Cardiac muscle cell (in vitro differentiated cells and primary cell): ENCODE data around the gene HGF. TPM values are rescaled to one million over a fixed set of nuclear protein-coding genes. Genes with fewer than 3 reads are reported as not detected.

Experiments used
- DNase-seq, 2 donors: peaks; one replicate each; pipeline versions ENCODE4 v3.0.0 to v3.0.0-alpha.2; 2010 to 2017; ENCODE audit warnings: low read depth in 1 of 2, low spot score in 1 of 2
- H3K27ac ChIP-seq: fragments of 200-600 bp; sonication (generic); 2 replicates; pipeline ENCODE4 v1.5.1; 2016
- H3K27me3 ChIP-seq: fragments of 200-600 bp; sonication (generic); 2 replicates; pipeline ENCODE4 v1.6.0; 2016; ENCODE audit warnings: control low read depth
- H3K36me3 ChIP-seq: fragments of 200-600 bp; sonication (generic); 2 replicates; pipeline ENCODE4 v1.5.1; 2016; ENCODE audit warnings: control low read depth
- H3K4me1 ChIP-seq: fragments of 200-600 bp; sonication (generic); 2 replicates; pipeline ENCODE4 v1.8.1; 2017; ENCODE audit warnings: low read depth, mild to moderate bottlenecking, mixed run types
- H3K4me3 ChIP-seq: fragments of 200-600 bp; sonication (generic); 2 replicates; pipeline ENCODE4 v1.5.1; 2016; ENCODE audit warnings: mild to moderate bottlenecking
- H3K9me3 ChIP-seq: fragments of 200-600 bp; sonication (generic); 2 replicates; pipeline ENCODE4 v1.5.1; 2017; ENCODE audit warnings: low read depth, mild to moderate bottlenecking, control low read depth
- polyA plus RNA-seq: library from polyadenylated mRNA; unstranded; fragments of >200 nt; fragmentation: Nextera tagmentation; extraction: Ambion mirVana; gene quantifications from 2 replicates; pipeline ENCODE4 v1.2.1, GENCODE V29; 2016
- total RNA-seq: library from RNA; depleted of rRNA; stranded (reverse); fragments of >200 nt; gene quantifications from 2 replicates; pipeline ENCODE4 v1.2.3, GENCODE V29; 2016
- TF ChIP-seq, protein P1 (sequence below): IDR thresholded peaks from 2 replicates; pipeline ENCODE4 v1.5.1; 2012; ENCODE audit warnings: low read depth, mild to moderate bottlenecking, low read length

HGF gene
- total and polyA plus RNA-seq, 2 experiments from 2014 or later = 0.04 to 0.66 TPM

- Histone ChIP-seq H3K9me3 (no peaks in the 10 kb centered on the region), H3K4me3 (no peak overlapping the region), H3K27ac (no peak overlapping the region), H3K27me3 (no peaks in the 10 kb centered on the region), H3K36me3 (no peaks in the 10 kb centered on the region), H3K4me1 (peaks cover 6% of the 10 kb centered on the region)
- TF ChIP-seq, protein P1, sequence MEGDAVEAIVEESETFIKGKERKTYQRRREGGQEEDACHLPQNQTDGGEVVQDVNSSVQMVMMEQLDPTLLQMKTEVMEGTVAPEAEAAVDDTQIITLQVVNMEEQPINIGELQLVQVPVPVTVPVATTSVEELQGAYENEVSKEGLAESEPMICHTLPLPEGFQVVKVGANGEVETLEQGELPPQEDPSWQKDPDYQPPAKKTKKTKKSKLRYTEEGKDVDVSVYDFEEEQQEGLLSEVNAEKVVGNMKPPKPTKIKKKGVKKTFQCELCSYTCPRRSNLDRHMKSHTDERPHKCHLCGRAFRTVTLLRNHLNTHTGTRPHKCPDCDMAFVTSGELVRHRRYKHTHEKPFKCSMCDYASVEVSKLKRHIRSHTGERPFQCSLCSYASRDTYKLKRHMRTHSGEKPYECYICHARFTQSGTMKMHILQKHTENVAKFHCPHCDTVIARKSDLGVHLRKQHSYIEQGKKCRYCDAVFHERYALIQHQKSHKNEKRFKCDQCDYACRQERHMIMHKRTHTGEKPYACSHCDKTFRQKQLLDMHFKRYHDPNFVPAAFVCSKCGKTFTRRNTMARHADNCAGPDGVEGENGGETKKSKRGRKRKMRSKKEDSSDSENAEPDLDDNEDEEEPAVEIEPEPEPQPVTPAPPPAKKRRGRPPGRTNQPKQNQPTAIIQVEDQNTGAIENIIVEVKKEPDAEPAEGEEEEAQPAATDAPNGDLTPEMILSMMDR = no peak
- no peak for DNase-seq
Observed at GRCh38 chr7:81790120-81790500, 20.3 kb upstream of the HGF start.

DNA sequence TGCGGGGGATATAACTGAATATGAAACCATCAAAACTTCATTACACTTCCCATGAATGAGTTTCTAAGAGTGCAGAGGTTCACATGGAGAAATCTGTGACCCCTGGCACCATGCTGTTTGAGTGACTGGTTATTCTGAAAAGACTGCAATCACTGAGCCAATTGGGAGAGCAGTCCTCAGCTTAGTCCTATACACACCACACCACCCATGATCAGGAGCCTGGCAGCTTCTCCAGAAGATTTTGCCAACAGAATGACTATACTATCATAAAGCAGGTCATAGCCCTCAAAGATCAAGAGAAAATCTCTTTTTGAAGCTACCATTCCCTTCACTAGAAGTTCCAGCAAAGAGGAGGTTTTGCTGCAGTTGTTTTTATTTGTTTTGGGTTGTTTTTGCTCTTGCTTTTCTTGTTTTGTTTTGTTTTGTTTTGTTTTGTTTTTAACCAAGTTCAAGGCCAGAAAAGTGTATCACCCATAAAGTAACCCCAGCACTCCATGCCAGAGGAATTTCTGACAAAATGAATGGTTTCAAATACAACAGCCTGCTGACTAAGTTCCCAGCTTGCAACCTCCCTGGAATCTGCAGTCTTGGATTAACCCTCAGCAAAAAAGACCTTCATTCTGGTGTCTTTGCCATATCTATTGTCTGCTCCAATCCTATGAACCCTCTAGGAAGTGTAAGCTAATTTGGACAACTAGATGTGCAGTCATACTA, 19.7 kb upstream of the HGF start:
- H3K4me1 ChIP-seq = peaks cover 6% of the 10 kb centered on the region
- DNase-seq = peak in 1 of 2 donors; percentile 44
- no peaks in the 10 kb centered on the region for H3K27me3 ChIP-seq
- H3K36me3 ChIP-seq = no peaks in the 10 kb centered on the region
- no peak overlapping the region for H3K27ac ChIP-seq
- no peaks in the 10 kb centered on the region for H3K9me3 ChIP-seq
- TF ChIP-seq, protein P1 = no peak
- no peak overlapping the region for H3K4me3 ChIP-seq

DNA sequence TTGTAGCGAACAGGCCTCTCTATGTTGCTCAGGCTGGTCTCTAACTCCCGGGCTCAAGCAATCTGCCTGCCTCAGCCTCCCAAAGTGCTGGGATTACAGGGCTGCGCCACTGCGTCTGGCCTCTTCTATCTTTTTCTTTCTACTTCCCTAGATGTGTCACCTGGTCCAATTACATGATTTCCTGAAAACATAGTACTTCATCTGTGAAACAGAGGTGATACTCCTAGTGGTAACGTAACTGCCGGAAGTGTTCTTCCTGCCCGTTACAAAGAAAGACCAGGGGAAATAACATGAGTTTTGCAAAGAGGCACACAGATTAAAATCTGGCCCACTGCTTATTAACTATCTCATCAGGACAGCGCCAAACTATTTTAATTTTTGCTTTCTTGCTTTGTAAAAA, 18.4 kb upstream of the HGF start:
- DNase-seq = no peak
- TF ChIP-seq, protein P1 = no peak
- Histone ChIP-seq H3K27me3 (no peaks in the 10 kb centered on the region), H3K27ac (no peak overlapping the region), H3K4me1 (peaks cover 6% of the 10 kb centered on the region), H3K36me3 (no peaks in the 10 kb centered on the region), H3K4me3 (no peak overlapping the region), H3K9me3 (no peaks in the 10 kb centered on the region)

GRCh38 chr7:81783818-81784217, 14.0 kb upstream of the HGF start:
- Histone ChIP-seq H3K36me3 (no peaks in the 10 kb centered on the region), H3K27me3 (no peaks in the 10 kb centered on the region), H3K27ac (no peak overlapping the region), H3K9me3 (no peaks in the 10 kb centered on the region), H3K4me1 (no peaks in the 10 kb centered on the region), H3K4me3 (no peak overlapping the region)
- no peak for DNase-seq
- TF ChIP-seq, protein P1 = no peak

- TF ChIP-seq, protein P1 = no peak
- Histone ChIP-seq H3K4me3 (no peak overlapping the region), H3K9me3 (no peaks in the 10 kb centered on the region), H3K4me1 (no peaks in the 10 kb centered on the region), H3K27ac (no peak overlapping the region), H3K36me3 (no peaks in the 10 kb centered on the region), H3K27me3 (no peaks in the 10 kb centered on the region)
- DNase-seq = no peak
Observed at GRCh38 chr7:81780914-81781693, 11.3 kb upstream of the HGF start.
